ENCODE results near the gene MFSD1. TPM values are rescaled to one million over a fixed set of nuclear protein-coding genes. Genes with fewer than 3 reads are reported as not detected.

Gene MFSD1
- total and polyA plus RNA-seq, 9 of the 15 experiments (the other 6 are each of a cell fraction or from before 2014, with no cell fraction given): 8.7 to 49.5 (median 28.6) TPM

DNA sequence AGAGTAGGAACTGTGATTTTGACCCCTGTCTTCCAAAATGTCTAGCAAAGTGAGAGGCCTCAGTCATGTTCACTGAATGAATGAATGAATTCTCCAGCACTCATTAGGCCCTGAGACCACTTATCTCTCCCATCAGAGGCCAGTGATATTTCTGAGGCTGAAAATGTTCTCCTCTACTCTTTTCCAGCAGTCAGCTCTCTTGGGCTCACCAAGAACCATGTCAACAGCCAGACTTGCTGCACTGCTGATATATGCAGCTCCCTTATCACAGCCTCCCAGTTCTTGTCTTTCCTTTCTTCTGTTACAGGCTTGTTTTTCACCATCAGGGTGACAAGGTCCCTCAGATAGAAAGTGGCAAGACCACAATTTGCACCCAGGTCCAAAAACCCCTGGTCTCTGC is 28.7 kb upstream of the MFSD1 start (continued):
- TF ChIP-seq, protein P1, sequence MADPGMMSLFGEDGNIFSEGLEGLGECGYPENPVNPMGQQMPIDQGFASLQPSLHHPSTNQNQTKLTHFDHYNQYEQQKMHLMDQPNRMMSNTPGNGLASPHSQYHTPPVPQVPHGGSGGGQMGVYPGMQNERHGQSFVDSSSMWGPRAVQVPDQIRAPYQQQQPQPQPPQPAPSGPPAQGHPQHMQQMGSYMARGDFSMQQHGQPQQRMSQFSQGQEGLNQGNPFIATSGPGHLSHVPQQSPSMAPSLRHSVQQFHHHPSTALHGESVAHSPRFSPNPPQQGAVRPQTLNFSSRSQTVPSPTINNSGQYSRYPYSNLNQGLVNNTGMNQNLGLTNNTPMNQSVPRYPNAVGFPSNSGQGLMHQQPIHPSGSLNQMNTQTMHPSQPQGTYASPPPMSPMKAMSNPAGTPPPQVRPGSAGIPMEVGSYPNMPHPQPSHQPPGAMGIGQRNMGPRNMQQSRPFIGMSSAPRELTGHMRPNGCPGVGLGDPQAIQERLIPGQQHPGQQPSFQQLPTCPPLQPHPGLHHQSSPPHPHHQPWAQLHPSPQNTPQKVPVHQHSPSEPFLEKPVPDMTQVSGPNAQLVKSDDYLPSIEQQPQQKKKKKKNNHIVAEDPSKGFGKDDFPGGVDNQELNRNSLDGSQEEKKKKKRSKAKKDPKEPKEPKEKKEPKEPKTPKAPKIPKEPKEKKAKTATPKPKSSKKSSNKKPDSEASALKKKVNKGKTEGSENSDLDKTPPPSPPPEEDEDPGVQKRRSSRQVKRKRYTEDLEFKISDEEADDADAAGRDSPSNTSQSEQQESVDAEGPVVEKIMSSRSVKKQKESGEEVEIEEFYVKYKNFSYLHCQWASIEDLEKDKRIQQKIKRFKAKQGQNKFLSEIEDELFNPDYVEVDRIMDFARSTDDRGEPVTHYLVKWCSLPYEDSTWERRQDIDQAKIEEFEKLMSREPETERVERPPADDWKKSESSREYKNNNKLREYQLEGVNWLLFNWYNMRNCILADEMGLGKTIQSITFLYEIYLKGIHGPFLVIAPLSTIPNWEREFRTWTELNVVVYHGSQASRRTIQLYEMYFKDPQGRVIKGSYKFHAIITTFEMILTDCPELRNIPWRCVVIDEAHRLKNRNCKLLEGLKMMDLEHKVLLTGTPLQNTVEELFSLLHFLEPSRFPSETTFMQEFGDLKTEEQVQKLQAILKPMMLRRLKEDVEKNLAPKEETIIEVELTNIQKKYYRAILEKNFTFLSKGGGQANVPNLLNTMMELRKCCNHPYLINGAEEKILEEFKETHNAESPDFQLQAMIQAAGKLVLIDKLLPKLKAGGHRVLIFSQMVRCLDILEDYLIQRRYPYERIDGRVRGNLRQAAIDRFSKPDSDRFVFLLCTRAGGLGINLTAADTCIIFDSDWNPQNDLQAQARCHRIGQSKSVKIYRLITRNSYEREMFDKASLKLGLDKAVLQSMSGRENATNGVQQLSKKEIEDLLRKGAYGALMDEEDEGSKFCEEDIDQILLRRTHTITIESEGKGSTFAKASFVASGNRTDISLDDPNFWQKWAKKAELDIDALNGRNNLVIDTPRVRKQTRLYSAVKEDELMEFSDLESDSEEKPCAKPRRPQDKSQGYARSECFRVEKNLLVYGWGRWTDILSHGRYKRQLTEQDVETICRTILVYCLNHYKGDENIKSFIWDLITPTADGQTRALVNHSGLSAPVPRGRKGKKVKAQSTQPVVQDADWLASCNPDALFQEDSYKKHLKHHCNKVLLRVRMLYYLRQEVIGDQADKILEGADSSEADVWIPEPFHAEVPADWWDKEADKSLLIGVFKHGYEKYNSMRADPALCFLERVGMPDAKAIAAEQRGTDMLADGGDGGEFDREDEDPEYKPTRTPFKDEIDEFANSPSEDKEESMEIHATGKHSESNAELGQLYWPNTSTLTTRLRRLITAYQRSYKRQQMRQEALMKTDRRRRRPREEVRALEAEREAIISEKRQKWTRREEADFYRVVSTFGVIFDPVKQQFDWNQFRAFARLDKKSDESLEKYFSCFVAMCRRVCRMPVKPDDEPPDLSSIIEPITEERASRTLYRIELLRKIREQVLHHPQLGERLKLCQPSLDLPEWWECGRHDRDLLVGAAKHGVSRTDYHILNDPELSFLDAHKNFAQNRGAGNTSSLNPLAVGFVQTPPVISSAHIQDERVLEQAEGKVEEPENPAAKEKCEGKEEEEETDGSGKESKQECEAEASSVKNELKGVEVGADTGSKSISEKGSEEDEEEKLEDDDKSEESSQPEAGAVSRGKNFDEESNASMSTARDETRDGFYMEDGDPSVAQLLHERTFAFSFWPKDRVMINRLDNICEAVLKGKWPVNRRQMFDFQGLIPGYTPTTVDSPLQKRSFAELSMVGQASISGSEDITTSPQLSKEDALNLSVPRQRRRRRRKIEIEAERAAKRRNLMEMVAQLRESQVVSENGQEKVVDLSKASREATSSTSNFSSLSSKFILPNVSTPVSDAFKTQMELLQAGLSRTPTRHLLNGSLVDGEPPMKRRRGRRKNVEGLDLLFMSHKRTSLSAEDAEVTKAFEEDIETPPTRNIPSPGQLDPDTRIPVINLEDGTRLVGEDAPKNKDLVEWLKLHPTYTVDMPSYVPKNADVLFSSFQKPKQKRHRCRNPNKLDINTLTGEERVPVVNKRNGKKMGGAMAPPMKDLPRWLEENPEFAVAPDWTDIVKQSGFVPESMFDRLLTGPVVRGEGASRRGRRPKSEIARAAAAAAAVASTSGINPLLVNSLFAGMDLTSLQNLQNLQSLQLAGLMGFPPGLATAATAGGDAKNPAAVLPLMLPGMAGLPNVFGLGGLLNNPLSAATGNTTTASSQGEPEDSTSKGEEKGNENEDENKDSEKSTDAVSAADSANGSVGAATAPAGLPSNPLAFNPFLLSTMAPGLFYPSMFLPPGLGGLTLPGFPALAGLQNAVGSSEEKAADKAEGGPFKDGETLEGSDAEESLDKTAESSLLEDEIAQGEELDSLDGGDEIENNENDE (IDR thresholded peaks at IDR 0.05; ENCODE audit: low read depth, low read length): no peak
- TF ChIP-seq HDAC6 (IDR thresholded peaks at IDR 0.05; ENCODE audit: low read depth, low read length): no peak
- TF ChIP-seq SIN3B (IDR thresholded peaks at IDR 0.05; ENCODE audit: low read depth): no peak
- TF ChIP-seq NUFIP1 (IDR thresholded peaks at IDR 0.05; ENCODE audit: partially characterized antibody): no peak
- TF ChIP-seq RAD21 (CRISPR knock-in tag; conservative IDR thresholded peaks at IDR 0.05 in 1 of 2, IDR thresholded peaks at IDR 0.05 in 1 of 2): no peak
- TF ChIP-seq ZFX (CRISPR knock-in tag; IDR thresholded peaks at IDR 0.05): no peak
- TF ChIP-seq TBL1XR1 (IDR thresholded peaks at IDR 0.05; ENCODE audit: low read length in 2 of 2): no peak
- no peak for TF ChIP-seq BRF1 (IDR thresholded peaks at IDR 0.05; ENCODE audit: borderline replicate concordance, extremely low read depth, insufficient read length)
- peak; percentile 60 for TF ChIP-seq MTA2 (IDR thresholded peaks at IDR 0.05; ENCODE audit: low read depth)
- no peak for TF ChIP-seq SRF (CRISPR knock-in tag; IDR thresholded peaks at IDR 0.05)
- no peak for TF ChIP-seq KDM2B (CRISPR knock-in tag; IDR thresholded peaks at IDR 0.05)
- no peak for TF ChIP-seq JUND (IDR thresholded peaks at IDR 0.05; ENCODE audit: borderline replicate concordance, low read depth, low read length)
- TF ChIP-seq JUND (tag; IDR thresholded peaks at IDR 0.05; ENCODE audit: borderline replicate concordance, low read depth, low read length): peak; percentile 30; the same call in 1 of the 3 replicates
- TF ChIP-seq CBFA2T3 (IDR thresholded peaks at IDR 0.05): peak; percentile 89
- no peak for TF ChIP-seq JUN (IDR thresholded peaks at IDR 0.05; ENCODE audit: borderline replicate concordance, low read depth, low read length)
- no peak for TF ChIP-seq JUN (CRISPR knock-in tag; IDR thresholded peaks at IDR 0.05; ENCODE audit: borderline replicate concordance)
- no peak for TF ChIP-seq CHD2 (IDR thresholded peaks at IDR 0.05; ENCODE audit: low read depth, low read length)
- TF ChIP-seq, protein P2, sequence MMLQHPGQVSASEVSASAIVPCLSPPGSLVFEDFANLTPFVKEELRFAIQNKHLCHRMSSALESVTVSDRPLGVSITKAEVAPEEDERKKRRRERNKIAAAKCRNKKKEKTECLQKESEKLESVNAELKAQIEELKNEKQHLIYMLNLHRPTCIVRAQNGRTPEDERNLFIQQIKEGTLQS (IDR thresholded peaks at IDR 0.05): no peak
- TF ChIP-seq, protein P2 (CRISPR knock-in tag; conservative IDR thresholded peaks at IDR 0.05): no peak

Data from K562 (cell line).